Measurements from ENCODE around the gene POU5F1. TPM values are rescaled to one million over a fixed set of nuclear protein-coding genes. Genes with fewer than 3 reads are reported as not detected.
"Not testable (repeated sequence)": the region's sequence is repeated elsewhere in the genome, so short reads cannot be mapped to it uniquely, and the experiment has no call there.

POU5F1 gene
- total and polyA plus RNA-seq, 9 of the 15 experiments (the other 6 are each of a cell fraction or from before 2014, with no cell fraction given), result 0.06 to 2.0 (median 0.10) TPM; not detected in 6

- POLR2A ChIA-PET, result interaction anchor here (1.1 to 2.7 kb wide), 6 partner anchors 15 to 171 kb away, joined by 3 to 17 read pairs (median 4); no protein-coding TSS in a partner anchor
- peaks cover 31% of the 10 kb centered on the region for H3K79me2 ChIP-seq (ENCODE audit: control insufficient read depth, insufficient read depth, low read length)
- not testable (repeated sequence) for H3K27me3 ChIP-seq (ENCODE audit: control insufficient read depth in 2 of 2, insufficient read depth in 2 of 2, low read length in 2 of 2); H3K4me3 ChIP-seq; H3K4me2 ChIP-seq (ENCODE audit: insufficient read depth, low read length); H3K27ac ChIP-seq (ENCODE audit: extremely low read depth, low read depth, low read length); H3K9me1 ChIP-seq (ENCODE audit: control insufficient read depth, insufficient read depth, low read length); FAIRE-seq; DNase-seq (ENCODE audit: extremely low read depth in 1 of 4, low spot score in 3 of 4); ATAC-seq; H3K9ac ChIP-seq (ENCODE audit: insufficient read depth in 1 of 2, low read depth in 2 of 2, low read length in 2 of 2); H4K20me1 ChIP-seq (replicated peaks; ENCODE audit: control insufficient read depth, insufficient read depth, low read length); H2AFZ ChIP-seq (ENCODE audit: low read depth, low read length); BruUV-seq (replicated peaks); H3K9me3 ChIP-seq (replicated peaks; ENCODE audit: control insufficient read depth, insufficient read depth, low read depth, low read length); H3K36me3 ChIP-seq (ENCODE audit: control insufficient read depth, insufficient read depth, low read length)
- in situ Hi-C loops (cut with MboI), result loop anchor here (5.0 kb wide), 1 partner anchor 172 kb away; no protein-coding TSS in a partner anchor
- 93% methylated on average over 24 of the region's 41 CpGs for WGBS (ENCODE audit: insufficient coverage, low coverage, missing lambda C conversion rate)
- 0 out of 2 replicates have a peak, but pooled peaks have one; percentile 27 for TF ChIP-seq POLR2G (IDR thresholded peaks at IDR 0.05; ENCODE audit: low read depth, low read length)
- intact Hi-C loops (cut with micrococcal nuclease), result loop anchor here (10.0 kb wide), 1 partner anchor 389 kb away; the partner anchor contains the start of genes LST1 and LTB
- CTCF ChIA-PET (ENCODE audit: low intra/inter-chr PET ratio), result interaction anchor here (2.7 kb wide), 1 partner anchor 172 kb away, joined by 29 read pairs; no protein-coding TSS in a partner anchor
- peaks cover 5 to 10% of the 10 kb centered on the region in 2 experiments for H3K4me1 ChIP-seq (replicated peaks in 1 of 2; ENCODE audit: control insufficient read depth in 2 of 2, insufficient read depth in 2 of 2, low read length in 2 of 2)
Observed at GRCh38 chr6:31195308-31195979, 25.0 kb upstream of the POU5F1 start.
